ENCODE data around the gene CRP.
"Not testable (repeated sequence)": the region's sequence is repeated elsewhere in the genome, so short reads cannot be mapped to it uniquely, and the experiment has no call there.

The CRP gene

DNA sequence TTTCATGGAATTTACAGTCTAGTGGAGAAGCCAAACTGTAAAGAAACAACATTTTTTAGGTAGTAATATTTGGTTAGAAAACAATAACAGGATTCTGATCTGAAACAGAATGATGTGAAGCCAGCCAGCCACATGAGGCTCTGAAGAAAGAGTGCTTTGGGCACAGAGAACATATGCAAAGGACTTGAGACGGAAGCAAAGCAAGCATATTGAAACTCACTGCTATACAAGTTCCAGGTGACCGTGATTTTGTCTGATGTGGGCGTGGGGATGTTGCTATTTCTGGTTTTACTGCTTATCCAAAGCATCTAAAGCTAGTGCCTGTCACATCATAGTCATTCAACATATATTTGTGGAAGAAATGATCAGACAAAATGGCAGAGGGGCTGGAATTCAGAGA is 14.7 kb downstream of the CRP start:
- DNase-seq (ENCODE audit: low read depth), result no peak

DNA sequence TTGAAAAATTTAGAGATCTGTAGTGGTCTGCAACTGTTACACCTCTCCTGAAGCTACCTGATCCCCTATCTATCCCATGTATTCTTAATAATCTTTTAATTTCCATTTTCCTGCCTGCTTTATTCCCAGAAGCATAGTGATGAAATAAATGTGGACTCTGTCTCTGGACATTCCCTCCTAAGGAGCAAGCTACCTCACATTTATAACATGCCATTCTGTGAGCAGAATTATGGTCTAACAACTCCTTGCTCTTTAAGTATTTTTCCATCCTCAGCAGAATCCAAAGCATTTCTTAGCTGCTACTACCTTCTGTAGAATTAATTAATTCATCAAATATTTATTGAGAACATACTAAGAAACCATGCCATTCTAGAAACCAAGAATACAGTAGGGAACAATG is 15.1 kb downstream of the CRP start:
- no peak for DNase-seq (ENCODE audit: low read depth)

DNA sequence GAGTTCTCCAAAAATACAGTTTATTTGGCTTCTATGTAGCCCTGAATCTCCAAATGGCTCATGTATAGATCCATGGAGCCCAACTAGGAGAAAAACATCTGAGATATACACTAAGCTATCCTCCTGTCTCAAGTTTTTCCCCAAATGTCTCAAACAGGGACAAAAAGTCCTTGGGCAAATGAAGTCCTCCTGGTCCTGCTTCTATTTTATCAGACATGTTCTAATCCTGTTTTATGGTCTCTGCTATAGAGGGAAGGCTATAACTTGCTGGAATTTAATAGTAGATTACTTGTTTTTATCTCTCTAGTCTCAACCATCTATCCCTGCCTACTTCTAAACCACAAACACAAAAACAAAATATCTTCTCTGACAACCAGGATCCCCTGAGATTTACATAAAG is 26.9 kb downstream of the CRP start:
- no peak for DNase-seq (ENCODE audit: low read depth)

DNA sequence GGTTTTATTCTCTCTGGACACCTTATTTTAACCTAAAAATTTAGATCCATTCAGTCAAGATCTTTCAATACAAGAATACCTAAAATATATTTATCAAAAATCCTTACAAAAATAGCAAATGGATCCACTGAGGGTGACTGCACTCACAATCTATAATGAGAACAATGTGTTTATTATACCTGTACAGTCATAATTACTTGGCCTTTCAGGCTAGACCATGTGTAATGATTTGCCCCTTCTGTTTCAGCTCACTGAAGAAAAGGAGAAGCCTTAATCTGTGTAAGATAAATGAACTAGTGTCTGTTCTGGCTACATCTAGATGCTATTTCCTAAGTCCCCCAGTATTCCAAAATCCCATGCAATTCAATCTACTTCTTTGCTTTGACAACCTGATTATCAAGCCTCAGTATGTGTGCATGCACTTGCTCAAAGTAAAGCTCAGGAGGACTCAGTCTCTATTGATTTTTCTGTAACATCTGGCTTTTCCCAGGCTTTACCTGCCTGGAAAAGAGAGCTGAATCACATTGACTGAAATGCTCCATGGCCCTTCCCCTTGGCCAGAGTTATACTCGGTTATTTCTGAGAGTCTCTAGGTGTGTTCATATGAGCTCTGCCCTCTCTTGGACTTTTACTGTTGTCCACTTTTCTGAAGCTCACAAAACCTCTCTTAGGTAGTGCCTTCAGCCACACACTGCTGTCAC is 27.6 kb downstream of the CRP start:
- no peak for DNase-seq (ENCODE audit: low read depth)

DNA sequence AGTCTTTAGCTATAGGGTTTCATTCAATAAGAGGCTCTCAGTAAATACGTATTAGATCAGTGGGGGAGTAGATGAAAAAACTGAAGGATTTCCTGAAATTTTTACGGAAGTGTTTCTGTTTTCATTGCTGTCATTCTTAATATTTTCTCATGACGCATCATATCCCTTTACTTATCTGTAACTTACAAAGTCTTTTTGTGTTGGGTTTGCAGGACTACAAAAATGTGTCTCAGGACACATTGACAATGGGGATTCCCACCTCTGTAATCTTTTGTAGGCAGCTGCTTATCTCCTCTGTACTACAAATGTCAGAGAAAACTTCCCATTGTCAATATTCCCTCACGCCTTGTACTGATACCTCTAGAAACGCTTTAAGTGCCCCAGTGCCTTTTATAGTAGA is 35.5 kb downstream of the CRP start:
- DNase-seq (ENCODE audit: low read depth), result no peak

DNA sequence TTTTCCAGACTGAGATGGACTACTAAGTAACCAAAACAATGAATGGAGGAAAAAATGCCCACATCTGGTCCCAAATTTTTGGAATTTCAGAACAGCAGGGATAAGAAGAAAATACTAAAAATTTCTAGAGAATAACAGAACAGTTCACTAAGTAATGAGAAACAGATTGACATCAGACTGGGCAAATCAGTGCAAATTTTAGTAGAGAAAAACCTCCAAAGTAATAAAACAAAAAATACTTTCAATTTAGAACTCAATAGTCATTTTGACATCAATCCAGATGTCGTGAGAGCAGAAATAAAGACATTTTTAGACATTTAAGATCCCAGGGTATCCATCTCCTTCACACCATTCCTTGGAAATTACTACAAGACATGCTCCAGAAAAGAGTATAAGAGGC is 39.3 kb downstream of the CRP start:
- no peak for DNase-seq (ENCODE audit: low read depth)

DNA sequence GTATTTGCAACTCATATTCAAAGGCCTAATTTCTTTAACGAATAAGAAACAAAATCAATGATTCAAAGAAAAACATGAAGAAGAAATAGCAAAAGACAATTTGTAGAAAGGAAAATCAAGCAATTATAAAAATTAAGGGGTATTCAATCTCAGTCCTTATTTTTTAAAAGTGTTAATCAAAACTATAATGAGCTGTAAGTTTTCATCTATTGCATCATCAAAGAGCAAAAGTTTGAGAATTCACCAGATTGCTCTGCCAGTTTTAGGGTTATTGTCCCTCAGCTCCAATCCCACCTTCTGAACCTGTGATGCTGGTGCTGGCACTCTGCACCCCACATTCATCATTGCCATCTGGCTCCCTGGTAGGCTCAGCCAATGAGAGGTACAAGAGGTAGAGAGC is 42.0 kb downstream of the CRP start:
- DNase-seq (ENCODE audit: low read depth), result not testable (repeated sequence)

DNA sequence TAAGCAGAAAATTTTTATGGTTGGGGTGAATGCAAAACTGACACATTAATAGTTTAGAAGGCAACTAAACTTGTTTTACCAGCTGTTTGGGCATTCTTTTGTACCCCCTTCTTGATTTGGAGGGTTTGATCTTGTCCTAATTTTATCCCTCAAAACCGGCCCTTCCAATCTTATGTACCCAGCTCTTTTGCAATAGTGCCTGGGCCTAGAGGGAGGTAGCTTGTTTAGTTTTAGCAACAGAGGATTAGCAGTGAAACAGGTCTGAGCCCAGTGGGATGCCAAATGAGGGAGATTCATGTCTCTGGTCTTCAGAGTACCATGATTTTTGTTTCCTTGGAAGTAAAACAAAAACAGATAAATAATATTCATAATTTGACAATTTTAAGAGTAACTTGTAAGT is 45.1 kb downstream of the CRP start:
- DNase-seq (ENCODE audit: low read depth), result no peak

DNA sequence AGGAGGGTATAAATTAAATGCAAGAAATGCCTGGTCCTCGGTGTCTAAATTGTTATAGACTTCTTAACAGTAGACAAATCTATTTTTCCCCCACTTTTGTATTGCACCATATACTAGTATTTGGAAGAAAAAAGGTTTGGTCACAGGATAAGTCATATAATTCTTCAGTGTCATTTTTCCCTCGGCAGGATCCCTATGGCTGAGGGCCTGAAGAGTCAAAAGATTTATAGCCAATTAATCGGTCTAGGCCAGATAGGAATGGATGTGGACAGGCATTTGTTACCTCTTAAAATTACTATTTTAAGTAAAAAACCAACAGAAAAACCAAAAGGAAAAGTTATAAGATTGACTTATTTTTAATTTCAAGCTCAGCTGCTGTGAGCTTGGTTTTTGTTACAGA is 45.6 kb downstream of the CRP start:
- DNase-seq (ENCODE audit: low read depth), result no peak

DNA sequence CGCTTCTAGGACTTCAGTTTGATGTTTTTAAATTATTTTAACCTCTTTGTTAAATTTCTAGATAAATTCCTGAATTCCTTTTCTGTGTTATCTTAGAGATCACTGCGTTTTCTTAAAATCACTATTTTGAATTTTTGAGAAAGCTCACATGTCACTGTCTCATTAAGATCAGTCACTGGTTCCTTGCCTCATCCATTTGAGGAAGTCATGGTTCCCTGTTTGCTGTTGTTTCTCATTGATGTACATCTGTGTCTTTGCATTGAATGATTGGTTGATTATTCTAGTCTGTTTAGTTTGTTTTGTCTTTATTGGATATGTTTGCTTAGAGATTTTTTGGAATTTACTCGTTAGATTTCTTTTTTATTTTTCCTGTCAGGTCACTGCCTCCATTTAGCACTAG is 50.1 kb downstream of the CRP start:
- DNase-seq (ENCODE audit: low read depth), result no peak

DNA sequence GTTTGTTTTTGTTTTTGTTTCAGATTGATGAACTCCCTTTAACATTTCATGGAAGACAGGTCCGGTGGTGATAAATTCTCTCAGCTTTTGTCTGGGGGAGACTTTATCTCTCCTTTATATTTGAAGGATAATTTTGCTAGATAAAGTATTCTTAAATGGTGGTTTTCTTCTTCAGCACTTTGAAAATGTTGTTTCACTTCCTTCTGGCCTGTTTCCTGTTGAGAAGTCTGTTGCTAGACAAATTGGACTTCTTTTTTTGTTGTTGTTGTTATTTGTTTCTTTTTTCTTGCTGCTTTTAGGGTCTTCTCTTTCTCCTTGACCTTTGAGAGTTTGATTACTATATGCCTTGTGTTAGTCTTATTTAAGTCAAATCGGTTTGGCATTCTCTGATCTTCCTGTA is 50.8 kb downstream of the CRP start:
- no peak for DNase-seq (ENCODE audit: low read depth)

Measured in activated T-cell treated with anti-CD3 and anti-CD28 coated beads for 48 hours (primary cell).